ENCODE measurements around the gene FAM241A. TPM values are rescaled to one million over a fixed set of nuclear protein-coding genes. Genes with fewer than 3 reads are reported as not detected.

The FAM241A gene
- total RNA-seq, 1 donor = 1.3 TPM

DNA sequence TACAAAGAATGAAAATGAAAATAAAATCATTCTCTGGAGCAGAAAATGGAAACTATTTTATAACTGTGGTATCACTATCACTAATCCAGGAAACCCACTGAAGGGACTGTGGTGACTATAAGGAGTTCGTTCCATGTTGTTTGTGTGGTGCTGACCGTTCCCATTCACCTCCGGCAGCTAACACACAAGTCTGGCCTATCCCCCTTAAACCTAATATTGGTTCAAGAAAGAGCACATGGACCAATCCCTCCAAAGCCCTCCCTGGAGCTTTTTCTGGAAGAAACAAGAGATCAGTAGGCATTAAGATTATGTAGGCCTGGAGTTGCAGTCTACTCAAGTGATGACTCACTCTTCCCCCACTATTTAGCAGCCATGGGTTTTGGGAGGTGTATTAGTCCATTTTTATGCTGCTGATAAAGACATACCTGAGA, 25.9 kb upstream of the FAM241A start:
- TF ChIP-seq, protein P1, sequence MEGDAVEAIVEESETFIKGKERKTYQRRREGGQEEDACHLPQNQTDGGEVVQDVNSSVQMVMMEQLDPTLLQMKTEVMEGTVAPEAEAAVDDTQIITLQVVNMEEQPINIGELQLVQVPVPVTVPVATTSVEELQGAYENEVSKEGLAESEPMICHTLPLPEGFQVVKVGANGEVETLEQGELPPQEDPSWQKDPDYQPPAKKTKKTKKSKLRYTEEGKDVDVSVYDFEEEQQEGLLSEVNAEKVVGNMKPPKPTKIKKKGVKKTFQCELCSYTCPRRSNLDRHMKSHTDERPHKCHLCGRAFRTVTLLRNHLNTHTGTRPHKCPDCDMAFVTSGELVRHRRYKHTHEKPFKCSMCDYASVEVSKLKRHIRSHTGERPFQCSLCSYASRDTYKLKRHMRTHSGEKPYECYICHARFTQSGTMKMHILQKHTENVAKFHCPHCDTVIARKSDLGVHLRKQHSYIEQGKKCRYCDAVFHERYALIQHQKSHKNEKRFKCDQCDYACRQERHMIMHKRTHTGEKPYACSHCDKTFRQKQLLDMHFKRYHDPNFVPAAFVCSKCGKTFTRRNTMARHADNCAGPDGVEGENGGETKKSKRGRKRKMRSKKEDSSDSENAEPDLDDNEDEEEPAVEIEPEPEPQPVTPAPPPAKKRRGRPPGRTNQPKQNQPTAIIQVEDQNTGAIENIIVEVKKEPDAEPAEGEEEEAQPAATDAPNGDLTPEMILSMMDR (IDR thresholded peaks at IDR 0.05; ENCODE audit: insufficient read depth, low read depth, low read length) = no peak
- no peak for DNase-seq (ENCODE audit: low read depth)
- H3K4me3 ChIP-seq (ENCODE audit: low read depth, low read length) = no peak overlapping the region

GRCh38 chr4:112120021-112120420, 25.2 kb upstream of the FAM241A start:
- no peak overlapping the region for H3K4me3 ChIP-seq (ENCODE audit: low read depth, low read length)
- no peak for DNase-seq (ENCODE audit: low read depth)
- TF ChIP-seq, protein P1 (IDR thresholded peaks at IDR 0.05; ENCODE audit: insufficient read depth, low read depth, low read length) = no peak

DNA sequence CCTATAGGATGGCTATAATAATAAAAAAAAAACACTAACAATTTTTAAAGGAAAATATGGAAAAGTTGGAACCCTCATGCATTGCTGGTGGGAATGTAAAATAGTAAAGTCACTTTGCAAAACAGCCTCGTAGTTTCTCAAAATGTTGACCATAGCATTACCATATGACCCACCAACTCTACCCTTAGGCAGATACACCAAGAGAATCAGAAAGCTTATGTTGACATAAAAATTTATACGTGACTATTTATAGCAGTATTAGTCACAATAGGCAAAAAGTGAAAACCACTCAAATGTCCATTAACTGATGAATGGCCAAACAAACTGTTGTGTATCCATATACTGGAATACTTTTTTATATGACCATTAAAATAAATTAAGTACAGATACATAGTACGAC, 19.8 kb upstream of the FAM241A start:
- DNase-seq (ENCODE audit: low read depth) = no peak
- TF ChIP-seq, protein P1 (IDR thresholded peaks at IDR 0.05; ENCODE audit: insufficient read depth, low read depth, low read length) = no peak
- no peak overlapping the region for H3K4me3 ChIP-seq (ENCODE audit: low read depth, low read length)

DNA sequence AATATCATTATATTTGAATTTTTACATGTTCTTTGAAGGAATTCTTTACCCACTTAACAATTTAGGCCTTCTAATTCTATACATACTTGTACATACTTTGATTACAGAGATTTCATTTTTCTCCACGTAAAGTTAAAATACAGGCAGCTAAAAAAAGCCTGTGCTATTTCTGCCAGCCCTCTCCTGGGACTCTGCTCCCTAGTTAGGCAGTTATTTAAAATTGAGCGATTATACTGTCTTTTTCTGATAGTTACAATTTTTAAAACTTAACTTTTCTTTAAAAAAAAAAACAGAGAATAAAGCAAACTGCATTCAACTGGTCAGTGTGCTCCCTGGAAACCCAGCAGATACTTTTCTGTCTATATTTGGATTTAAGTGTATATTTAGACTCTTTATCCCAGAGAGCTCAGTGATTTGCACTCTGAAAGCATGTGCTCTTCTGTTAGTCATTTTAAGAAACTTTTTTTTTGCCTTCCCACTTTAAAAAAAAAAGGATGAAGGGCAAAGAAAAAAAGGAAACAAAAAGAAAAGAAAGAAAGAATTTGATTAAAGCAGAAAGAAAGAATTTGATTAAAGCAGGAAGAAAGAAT, 18.1 kb upstream of the FAM241A start:
- TF ChIP-seq, protein P1 (IDR thresholded peaks at IDR 0.05; ENCODE audit: insufficient read depth, low read depth, low read length) = no peak
- DNase-seq (ENCODE audit: low read depth) = no peak
- H3K4me3 ChIP-seq (ENCODE audit: low read depth, low read length) = no peak overlapping the region

DNA sequence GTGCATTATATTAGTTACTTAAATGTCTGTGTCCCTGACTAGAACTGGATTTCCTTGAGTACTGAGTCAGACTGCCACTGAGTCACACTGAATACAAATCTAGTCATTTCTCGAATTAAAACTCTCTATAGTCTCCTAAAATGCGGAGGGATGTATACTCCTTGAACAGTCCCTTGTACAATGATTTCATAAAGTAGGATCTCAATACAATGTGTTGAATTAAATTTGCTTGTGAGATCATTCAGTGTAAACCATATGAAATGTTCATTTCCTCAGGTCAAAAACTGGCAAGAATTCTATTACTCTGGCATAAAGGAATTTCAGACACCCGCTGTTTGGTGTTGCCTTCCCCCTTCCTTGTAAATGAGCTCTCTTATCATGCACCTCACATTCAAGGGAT, 17.5 kb upstream of the FAM241A start:
- no peak for DNase-seq (ENCODE audit: low read depth)
- TF ChIP-seq, protein P1 (IDR thresholded peaks at IDR 0.05; ENCODE audit: insufficient read depth, low read depth, low read length) = no peak
- no peak overlapping the region for H3K4me3 ChIP-seq (ENCODE audit: low read depth, low read length)

DNA sequence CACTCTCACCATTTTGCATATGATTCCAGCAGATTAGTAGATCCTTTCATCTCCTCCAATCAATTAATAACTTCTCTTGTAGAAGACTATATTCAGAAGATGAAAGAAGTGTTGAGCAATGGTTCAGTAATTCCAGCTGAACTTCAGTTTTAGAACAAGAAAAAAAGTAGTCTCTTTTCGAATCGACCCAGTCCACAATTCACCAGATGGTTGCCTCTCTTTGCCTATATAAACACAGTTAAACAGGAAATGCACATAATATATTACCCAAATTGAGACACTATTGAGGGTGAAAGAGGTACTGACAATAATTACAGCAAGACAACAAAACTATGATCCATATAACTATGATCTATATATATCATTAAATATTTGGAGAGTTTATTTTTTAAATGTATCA, 16.8 kb upstream of the FAM241A start:
- H3K4me3 ChIP-seq (ENCODE audit: low read depth, low read length) = no peak overlapping the region
- DNase-seq (ENCODE audit: low read depth) = no peak
- TF ChIP-seq, protein P1 (IDR thresholded peaks at IDR 0.05; ENCODE audit: insufficient read depth, low read depth, low read length) = no peak

DNA sequence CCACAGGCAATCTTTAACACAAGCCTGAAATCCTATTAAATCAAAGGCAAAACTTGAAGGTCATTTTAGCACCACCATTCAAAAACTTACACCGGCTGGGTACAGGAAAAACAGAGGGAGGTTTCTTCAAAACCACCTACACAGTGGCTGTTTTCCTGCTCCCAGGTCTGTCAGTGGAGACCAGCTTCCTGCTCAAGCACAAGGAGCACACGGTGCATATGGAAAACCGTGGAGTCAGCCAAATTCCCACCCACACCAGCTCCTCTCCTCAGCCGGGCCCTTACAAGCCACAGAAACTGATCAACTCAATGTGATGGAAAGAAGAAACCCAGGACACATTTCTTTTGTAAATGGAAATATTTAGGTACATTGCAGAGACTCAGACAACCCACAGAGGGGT, 14.3 kb upstream of the FAM241A start:
- TF ChIP-seq, protein P1 (IDR thresholded peaks at IDR 0.05; ENCODE audit: insufficient read depth, low read depth, low read length) = no peak
- H3K4me3 ChIP-seq (ENCODE audit: low read depth, low read length) = no peak overlapping the region
- no peak for DNase-seq (ENCODE audit: low read depth)
